Inflammatory macrophage treated with lipopolysaccharide for 4 hours (primary cell): ENCODE data around the gene LRRC25.
"Not testable (repeated sequence)": the region's sequence is repeated elsewhere in the genome, so short reads cannot be mapped to it uniquely, and the experiment has no call there.

Experiments
- DNase-seq: peaks from one replicate; pipeline ENCODE4 v3.0.0-alpha.2; 2020

The LRRC25 gene

DNA sequence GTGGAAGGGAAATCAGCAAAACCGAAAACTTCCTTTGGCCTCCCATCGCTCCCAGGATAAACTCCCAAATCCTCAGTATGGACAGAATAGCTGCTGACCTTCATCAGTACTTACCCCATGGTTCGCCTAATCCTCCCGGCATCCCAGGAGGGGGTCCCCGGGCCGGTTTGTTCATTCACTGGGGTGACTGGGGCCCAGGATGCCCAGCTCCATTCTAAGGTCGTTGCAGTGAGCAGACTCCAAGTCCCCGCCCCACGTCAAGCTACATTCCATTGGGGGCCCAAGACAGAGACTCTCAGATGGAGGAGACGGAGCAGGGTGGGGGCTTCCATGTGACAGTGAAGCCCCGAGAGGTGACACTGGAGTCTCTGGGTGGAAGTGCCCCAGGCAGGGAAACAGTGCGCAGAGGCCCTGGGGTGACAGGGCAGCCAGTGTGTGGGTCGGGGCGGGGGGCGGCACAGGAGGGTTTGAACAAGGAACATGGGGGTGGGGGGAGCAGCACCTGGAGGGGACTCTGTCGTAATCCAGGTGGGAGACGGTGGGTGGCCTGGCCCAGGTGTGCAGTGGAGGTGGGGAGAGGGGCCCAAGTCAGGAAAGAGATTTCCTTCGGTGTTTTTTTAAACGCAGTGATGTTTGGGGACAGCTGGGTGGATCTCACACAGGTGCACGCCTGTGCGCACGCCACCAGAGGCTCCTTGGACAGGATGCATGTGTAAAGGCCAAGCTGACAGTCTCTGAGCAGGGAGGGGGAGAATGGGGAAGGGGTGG is 26.9 kb upstream of the LRRC25 start:
- no peak for DNase-seq

DNA sequence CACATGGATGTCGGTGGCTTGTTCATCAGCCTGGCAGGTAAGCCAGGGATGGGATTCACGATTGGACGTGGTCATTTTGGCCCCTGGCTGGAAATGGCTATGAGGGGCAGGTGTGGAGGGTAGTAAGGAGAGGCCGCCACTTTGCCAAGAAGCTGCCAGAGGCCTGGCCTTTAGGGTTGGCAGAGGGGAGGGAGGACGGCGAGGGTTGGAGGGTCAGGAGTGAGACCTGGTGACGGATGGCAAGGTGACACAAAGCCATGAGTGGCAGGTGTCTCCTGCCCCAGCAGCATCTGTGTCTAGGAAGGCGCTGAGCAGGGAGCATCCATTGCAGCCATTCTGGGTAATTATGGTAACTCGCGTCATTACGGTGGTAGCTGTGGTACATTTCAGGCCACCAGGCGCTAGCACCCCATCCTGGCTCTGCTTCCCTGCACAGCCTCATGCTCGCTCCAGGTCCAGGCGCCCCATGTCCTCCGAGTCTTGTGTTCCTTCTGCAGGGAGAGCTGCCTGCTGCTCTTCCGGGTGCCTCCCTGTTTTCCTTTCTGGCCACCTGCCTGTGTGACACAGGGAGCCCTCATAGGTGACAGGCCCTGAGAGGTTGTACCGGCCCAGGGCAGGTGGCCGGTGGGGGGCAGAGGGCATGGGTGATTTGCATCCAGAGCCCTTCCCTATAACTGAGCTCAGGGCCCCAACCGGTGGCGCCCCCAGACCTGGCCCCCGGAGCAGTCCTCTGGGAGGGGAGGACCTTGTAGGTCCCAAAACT is 26.0 kb upstream of the LRRC25 start:
- DNase-seq: no peak

DNA sequence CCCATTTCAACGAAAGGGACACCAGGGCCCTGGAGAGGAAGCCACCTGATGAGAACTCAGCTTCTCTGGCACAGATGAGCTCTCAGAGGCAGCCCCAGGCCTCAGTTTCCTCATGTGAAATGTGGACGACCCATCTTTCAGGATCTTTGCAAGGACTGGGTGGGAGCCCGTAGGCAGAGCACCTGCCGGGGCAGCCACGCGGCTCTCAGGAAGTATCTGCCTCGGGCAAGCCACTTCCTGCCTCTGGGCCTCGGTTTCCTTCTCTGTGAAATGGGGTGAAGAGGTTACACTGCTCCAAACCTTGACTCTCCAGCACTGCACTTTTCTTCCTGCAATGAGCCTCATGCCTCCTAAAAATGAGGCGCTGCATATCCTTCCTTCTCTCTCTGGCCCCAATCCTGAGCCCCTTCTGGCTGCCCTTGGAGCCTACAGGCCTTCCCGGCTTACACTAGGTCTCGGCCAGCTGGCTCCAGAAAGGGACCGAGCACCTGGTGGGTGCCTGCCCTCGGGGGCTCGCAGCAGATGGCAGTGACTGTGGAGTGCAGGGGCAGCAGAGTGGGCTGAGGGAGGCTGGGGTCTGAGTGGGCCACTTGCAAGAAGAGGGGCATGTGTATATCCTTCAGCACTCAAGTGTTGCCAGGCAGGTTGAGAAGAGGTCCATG is 25.2 kb upstream of the LRRC25 start:
- no peak for DNase-seq

- DNase-seq: no peak
Observed at GRCh38 chr19:18421371-18421959, 24.0 kb upstream of the LRRC25 start.

DNA sequence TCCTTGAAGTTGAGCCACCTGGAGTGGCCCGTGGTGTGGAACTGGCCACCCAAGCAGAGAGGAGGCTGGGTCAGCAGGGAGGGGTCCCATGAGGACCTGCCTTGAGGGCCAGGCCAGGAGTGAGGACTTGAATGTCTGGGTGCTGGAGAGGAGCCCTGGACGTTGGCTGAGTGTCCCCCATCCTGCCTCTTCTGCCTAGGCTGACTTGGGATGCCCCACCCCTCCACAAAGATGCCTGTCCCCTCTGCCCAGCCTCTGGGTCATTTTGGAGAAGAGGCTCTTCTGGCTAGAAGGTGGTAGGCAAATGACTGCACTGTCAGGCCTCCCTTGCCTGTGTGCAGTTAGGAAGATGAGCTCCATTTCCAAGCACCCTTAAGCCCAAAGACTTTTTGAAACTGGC is 23.5 kb upstream of the LRRC25 start:
- DNase-seq: no peak

DNA sequence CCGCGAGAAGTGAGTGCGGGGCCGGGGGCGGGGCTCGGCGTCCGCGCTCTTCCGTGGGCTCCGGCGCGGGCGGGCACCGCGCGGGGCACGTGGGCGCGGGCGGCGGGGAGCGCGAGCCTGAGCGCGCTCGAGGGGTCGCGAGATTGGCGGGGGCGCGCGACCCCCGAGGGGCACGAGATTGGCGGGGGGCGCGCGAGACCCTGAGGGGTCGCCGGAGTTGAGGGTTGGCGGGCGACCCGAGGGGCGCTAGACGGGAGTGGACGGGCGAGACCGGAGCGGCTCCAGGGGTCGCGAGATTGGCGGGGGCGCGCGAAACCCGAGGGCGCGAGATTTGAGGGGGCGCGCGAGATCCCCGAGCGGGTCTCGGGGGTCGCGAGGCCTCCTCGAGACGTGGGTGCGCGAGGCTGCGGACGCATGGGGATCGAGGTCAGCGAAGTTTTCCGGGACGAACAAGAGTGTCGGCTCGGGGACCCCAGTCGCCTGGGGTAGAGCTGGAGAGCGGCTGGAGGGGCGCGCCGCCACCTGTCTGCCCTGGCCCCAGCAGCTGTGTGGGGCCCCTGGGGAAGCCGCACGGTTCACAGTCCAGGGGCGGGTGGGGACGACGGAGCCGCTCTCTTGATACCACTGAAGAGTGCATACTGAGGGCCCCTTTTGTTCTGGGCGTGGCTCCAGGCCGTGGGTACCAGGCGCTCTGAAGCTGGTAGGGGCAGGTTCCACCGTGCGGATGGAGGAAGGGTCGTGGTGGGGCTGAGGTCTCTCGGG is 22.5 kb upstream of the LRRC25 start:
- no peak for DNase-seq

- peak; percentile 67 for DNase-seq
Observed at GRCh38 chr19:18419195-18419698, 21.8 kb upstream of the LRRC25 start, which contains the start of gene SSBP4. Gene SSBP4 (plus strand): TSS chr19:18419398. CDS start chr19:18419649, 251 bp downstream.

DNA sequence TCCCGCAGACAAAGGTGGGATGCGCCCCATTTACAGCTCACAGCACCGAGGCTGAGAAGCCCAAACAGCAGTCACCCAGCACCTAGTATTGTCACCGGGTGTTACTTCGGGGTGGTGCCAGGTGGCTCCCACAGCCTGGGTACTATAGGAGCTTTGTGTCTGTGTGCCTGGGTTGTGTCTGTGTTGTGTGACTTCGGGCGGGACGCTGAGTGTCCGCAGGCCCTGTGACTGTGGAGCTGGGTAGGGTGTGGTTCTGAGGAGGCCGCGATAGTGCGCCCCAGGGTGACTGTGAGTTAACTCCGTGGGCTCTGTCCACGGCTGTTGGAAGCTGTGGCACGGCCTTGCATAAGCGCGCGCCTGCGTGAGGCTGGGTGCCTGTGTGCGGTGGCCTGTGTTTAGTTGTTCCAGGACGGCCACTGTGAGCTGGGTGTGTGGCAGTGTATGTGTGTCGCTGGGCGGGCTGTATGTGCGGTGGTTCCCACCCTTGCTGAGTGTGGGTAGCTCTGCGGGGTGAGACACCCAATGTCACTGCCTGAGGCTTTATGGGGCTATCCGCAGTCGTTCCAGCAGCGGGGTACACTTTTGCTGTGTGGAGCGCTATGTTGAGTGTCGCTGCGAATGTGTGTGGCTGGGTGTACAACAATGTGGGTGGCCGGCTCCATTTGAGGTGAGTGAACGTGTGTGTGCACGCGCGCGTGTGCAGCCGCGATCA is 21.2 kb upstream of the LRRC25 start:
- DNase-seq: peak; percentile 59

GRCh38 chr19:18418029-18418482 is 20.6 kb upstream of the LRRC25 start:
- peak; percentile 33 for DNase-seq

DNA sequence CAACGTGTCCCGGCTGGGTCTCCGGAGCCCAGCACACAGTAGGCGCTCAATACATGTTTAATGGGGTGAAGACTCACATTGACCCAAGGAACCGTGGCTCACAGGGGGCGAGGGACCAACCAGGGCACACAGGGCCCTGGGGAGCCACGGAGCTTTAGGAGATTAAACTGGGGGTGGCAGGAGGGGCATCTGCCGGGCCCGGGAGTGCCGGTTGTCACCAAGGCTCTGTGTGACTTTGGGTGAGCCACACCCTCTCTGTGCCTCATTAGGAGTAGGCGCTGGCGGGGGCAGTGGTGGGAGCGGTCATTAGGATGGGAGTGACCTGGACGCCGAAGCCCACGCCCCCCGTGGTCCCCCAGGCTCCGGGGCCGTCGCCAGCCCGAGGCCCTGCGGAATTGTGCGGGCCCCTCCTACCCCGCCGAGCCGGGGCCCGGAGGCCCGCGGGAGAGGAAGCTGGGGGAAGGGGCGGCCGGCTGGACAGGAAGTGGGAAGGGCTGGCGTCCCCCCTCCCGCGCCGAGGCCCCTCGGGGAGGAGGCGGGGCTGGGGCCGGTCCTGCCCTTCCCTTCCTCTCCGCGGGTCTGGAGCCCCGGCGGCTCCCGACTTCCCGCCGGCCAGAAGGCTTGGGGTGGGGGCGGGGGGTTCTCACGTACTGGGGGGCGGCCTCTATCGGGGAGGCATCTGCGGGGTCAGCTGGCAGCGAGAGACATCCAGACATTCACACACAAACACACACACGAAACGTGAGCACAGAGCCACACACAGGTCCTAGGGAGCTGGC is 20.0 kb upstream of the LRRC25 start:
- peak; percentile 30 for DNase-seq

GRCh38 chr19:18416778-18417249 is 19.4 kb upstream of the LRRC25 start:
- DNase-seq: peak; percentile 53

- DNase-seq: peak; percentile 60
Observed at GRCh38 chr19:18415178-18415867, 17.9 kb upstream of the LRRC25 start.

DNA sequence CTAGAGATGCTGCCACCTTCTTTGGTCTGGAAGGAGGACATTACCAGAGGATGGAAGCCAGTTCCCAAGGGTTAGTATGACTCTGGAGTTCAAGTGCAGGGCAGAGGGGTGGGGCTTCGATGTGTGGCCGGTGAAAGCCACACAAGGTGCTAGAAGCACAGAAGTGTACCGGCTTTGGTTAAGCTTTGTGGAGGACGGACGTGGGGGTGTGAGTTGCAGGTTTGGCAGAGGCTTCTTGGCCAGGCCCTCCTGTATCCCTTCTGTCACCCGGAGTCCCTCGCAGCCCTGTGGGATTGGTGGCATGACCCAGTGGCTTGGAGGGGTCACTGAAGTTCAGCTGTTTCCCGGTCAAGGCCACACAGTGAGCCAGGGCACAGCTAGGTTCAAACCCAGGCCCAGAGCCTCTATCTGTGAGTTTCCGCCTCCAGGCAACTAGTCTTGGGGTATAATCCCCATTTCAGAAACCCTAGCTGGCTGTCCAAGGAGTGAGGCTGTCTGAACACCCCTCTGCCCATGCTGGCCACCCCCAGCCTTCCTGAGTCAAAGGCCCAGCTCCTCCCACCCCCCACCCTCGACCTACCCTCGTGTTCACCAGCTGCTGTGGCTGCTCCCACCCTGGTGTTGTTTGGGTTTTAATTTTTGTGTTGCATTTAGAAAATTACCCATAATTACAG is 17.2 kb upstream of the LRRC25 start:
- no peak for DNase-seq

DNA sequence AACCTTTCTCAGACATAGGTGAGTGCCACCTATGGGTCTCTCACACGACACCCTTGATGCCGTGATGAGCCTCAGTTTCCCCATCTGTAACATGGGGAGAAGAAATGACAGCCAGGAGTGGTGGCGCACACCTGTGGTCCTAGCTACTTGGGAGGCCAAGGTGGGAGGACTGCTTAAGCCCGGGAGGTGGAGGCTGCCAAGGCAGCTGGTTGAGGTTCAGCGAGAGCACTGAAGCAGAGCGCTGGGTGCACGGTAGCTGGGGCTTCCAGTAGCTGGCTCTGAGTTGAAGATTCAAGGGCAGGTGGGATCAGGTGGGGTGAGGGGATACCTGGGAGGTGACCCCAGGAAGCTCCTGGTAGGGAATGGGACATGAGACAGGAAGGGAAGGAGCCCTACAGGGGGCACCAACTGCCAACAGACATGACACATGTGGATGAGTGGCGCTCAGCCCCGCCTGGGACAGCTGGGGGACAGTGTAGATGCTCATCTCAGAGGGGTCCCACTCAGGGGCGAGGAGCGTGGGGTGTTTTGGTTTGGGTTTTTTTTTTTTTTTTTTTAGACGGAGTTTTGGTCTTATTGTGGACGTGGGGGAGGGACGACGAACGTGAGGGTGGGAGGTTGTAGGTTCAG is 15.3 kb upstream of the LRRC25 start:
- no peak for DNase-seq

DNA sequence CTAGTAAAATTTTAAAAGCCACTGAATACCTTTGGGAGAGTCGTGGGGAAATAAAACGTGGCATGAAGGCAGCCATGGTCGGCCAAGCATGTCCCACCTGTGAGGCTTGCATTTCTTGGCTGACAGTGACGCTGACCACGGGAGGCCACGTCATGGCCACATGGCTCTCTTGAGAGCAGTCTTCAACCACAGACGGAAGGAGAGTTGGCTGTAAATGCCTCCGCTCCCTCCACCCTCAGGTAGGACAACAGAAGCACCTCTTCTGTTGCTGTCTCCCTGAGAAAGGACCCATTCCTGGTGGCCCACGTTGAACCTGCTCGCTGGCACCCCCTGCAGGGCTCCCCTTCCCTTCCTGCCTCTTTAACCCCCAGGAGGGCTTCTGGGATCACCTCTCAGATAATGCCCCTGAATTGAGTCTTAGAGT is 10.6 kb upstream of the LRRC25 start:
- peak; percentile 52 for DNase-seq

- DNase-seq: no peak
Observed at GRCh38 chr19:18406749-18407148, 9.3 kb upstream of the LRRC25 start.

DNA sequence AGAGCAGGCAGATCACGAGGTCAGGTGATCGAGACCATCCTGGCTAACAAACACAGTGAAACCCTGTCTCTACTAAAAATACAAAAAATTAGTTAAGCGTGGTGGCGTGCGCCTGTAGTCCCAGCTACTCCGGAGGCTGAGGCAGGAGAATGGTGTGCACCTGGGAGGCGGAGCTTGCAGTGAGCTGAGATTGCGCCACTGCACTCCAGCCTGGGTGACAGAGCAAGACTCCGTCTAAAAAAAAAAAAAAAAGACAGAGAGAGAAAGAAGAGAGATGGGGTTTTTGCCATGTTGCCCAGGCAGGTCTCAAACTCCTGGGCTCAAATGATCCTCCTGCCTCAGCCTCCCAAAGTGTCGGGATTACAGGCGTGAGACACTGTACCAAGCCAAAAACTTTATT is 8.3 kb upstream of the LRRC25 start:
- DNase-seq: not testable (repeated sequence)

DNA sequence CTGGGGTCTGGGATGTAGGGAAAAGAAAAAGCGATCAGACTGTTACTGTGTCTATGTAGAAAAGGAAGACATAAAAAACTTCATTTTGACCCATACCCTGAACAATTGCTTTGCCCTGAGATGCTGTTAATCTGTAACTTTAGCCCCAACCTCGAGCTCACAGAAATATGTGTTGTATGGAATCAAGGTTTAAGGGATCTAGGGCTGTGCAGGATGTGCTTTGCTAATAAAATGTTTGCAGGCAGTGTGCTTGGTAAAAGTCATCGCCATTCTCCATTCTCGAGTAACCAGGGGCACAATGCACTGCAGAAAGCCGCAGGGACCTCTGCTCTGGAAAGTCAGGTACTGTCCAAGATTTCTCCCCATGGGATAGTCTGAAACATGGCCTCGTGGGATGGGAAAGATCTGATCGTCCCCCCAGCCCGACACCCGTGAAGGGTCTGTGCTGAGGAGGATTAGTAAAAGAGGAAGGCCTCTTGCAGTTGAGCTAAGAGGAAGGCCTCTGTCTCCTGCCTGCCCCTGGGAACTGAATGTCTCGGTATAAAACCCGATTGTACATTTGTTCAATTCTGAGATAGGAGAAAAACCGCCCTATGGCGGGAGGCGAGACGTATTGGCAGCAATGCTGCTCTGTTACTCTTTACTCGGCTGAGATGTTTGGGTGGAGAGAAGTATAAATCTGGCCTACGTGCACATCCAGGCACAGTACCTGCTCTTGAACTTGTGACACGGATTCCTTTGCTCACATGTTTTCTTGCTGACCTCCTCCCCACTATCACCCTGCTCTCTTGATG is 5.2 kb upstream of the LRRC25 start:
- DNase-seq: not testable (repeated sequence)
